Nephron (organoid): ENCODE data around the gene THRB.

Source experiments
- H3K27ac Mint-ChIP-seq, 3 experiments: 2 replicates each; pipeline ENCODE4 v1.8.0; 2020; ENCODE audit warnings: mixed read lengths in 3 of 3, mild to moderate bottlenecking in 2 of 3, moderate library complexity in 1 of 3
- H3K27me3 Mint-ChIP-seq: 2 replicates; pipeline ENCODE4 v1.8.0; 2021; ENCODE audit warnings: low read depth, mild to moderate bottlenecking, moderate library complexity, mixed read lengths
- H3K36me3 Mint-ChIP-seq: 2 replicates; pipeline ENCODE4 v1.8.0; 2020; ENCODE audit warnings: low read depth, mixed read lengths
- H3K4me1 Mint-ChIP-seq: 2 replicates; pipeline ENCODE4 v1.8.0; 2020; ENCODE audit warnings: mixed read lengths
- H3K4me3 Mint-ChIP-seq, 3 experiments: 2 replicates each; pipeline ENCODE4 v1.8.0; 2020; ENCODE audit warnings: mild to moderate bottlenecking in 3 of 3, mixed read lengths in 3 of 3, moderate library complexity in 2 of 3
- H3K9me3 Mint-ChIP-seq: 2 replicates; pipeline ENCODE4 v1.8.0; 2020; ENCODE audit warnings: mixed read lengths
- CTCF ChIP-seq, 3 experiments: fragments of 200-600 bp; sonication (generic); IDR thresholded peaks; one replicate each; pipeline ENCODE4 v1.5.0; 2021; ENCODE audit warnings: antibody characterized with exemption in 3 of 3; ENCODE audit not compliant: unreplicated experiment in 3 of 3

Gene THRB

GRCh38 chr3:24149032-24149431, 345.6 kb downstream of the THRB start:
- H3K27ac Mint-ChIP-seq, result no peak overlapping the region
- no peaks in the 10 kb centered on the region for H3K4me1 Mint-ChIP-seq
- no peak overlapping the region for H3K4me3 Mint-ChIP-seq
- H3K27me3 Mint-ChIP-seq, result peaks cover 3% of the 10 kb centered on the region
- TF ChIP-seq CTCF (IDR thresholded peaks at IDR 0.05; ENCODE audit: unreplicated experiment in 3 of 3), result no peak
- peaks cover 3% of the 10 kb centered on the region for H3K36me3 Mint-ChIP-seq
- H3K9me3 Mint-ChIP-seq, result no peaks in the 10 kb centered on the region

- peaks cover 3% of the 10 kb centered on the region for H3K27me3 Mint-ChIP-seq
- TF ChIP-seq CTCF (IDR thresholded peaks at IDR 0.05; ENCODE audit: unreplicated experiment in 3 of 3), result no peak
- no peak overlapping the region for H3K4me3 Mint-ChIP-seq
- H3K36me3 Mint-ChIP-seq, result peaks cover 3% of the 10 kb centered on the region
- H3K4me1 Mint-ChIP-seq, result no peaks in the 10 kb centered on the region
- no peak overlapping the region for H3K27ac Mint-ChIP-seq
- H3K9me3 Mint-ChIP-seq, result no peaks in the 10 kb centered on the region
Observed at GRCh38 chr3:24145981-24146822, 348.4 kb downstream of the THRB start.

- Mint-ChIP-seq H3K27me3 (peaks cover 3% of the 10 kb centered on the region), H3K4me1 (no peaks in the 10 kb centered on the region), H3K9me3 (no peaks in the 10 kb centered on the region), H3K4me3 (no peak overlapping the region), H3K27ac (no peak overlapping the region), H3K36me3 (no peaks in the 10 kb centered on the region)
- TF ChIP-seq CTCF (IDR thresholded peaks at IDR 0.05; ENCODE audit: unreplicated experiment in 3 of 3), result no peak
Observed at GRCh38 chr3:24145481-24145880, 349.2 kb downstream of the THRB start.

- Mint-ChIP-seq H3K9me3 (no peaks in the 10 kb centered on the region), H3K4me1 (no peaks in the 10 kb centered on the region), H3K27me3 (peaks cover 3% of the 10 kb centered on the region), H3K4me3 (no peak overlapping the region), H3K27ac (no peak overlapping the region), H3K36me3 (no peaks in the 10 kb centered on the region)
- TF ChIP-seq CTCF (IDR thresholded peaks at IDR 0.05; ENCODE audit: unreplicated experiment in 3 of 3), result no peak
Observed at GRCh38 chr3:24142127-24142526, 352.5 kb downstream of the THRB start.

GRCh38 chr3:24141548-24141947, 353.1 kb downstream of the THRB start:
- no peaks in the 10 kb centered on the region for H3K4me1 Mint-ChIP-seq
- peaks cover 3% of the 10 kb centered on the region for H3K27me3 Mint-ChIP-seq
- no peaks in the 10 kb centered on the region for H3K9me3 Mint-ChIP-seq
- H3K27ac Mint-ChIP-seq, result no peak overlapping the region
- TF ChIP-seq CTCF (IDR thresholded peaks at IDR 0.05; ENCODE audit: unreplicated experiment in 3 of 3), result no peak
- H3K4me3 Mint-ChIP-seq, result no peak overlapping the region
- no peaks in the 10 kb centered on the region for H3K36me3 Mint-ChIP-seq
